ENCODE results near the gene FMN2.

FMN2 gene

GRCh38 chr1:240501115-240501514, 409.4 kb downstream of the FMN2 start:
- TF ChIP-seq ZFX (IDR thresholded peaks at IDR 0.05; ENCODE audit: borderline replicate concordance) (no peak), CTCF (IDR thresholded peaks at IDR 0.05) (no peak)
- no peak overlapping the region for H3K27ac ChIP-seq

GRCh38 chr1:240503036-240503435, 411.4 kb downstream of the FMN2 start:
- no peak overlapping the region for H3K27ac ChIP-seq
- TF ChIP-seq ZFX (IDR thresholded peaks at IDR 0.05; ENCODE audit: borderline replicate concordance) = no peak
- TF ChIP-seq CTCF (IDR thresholded peaks at IDR 0.05) = no peak

- H3K27ac ChIP-seq = no peak overlapping the region
- TF ChIP-seq ZFX (IDR thresholded peaks at IDR 0.05; ENCODE audit: borderline replicate concordance) = no peak
- TF ChIP-seq CTCF (IDR thresholded peaks at IDR 0.05) = no peak
These were observed 411.9 kb downstream of the FMN2 start for GRCh38 chr1:240503558-240503957.

GRCh38 chr1:240506176-240506575, 414.5 kb downstream of the FMN2 start:
- TF ChIP-seq ZFX (IDR thresholded peaks at IDR 0.05; ENCODE audit: borderline replicate concordance) = no peak
- no peak for TF ChIP-seq CTCF (IDR thresholded peaks at IDR 0.05)
- H3K27ac ChIP-seq = no peak overlapping the region

- TF ChIP-seq ZFX (IDR thresholded peaks at IDR 0.05; ENCODE audit: borderline replicate concordance) = no peak
- no peak for TF ChIP-seq CTCF (IDR thresholded peaks at IDR 0.05)
- no peak overlapping the region for H3K27ac ChIP-seq
These were observed 416.5 kb downstream of the FMN2 start for GRCh38 chr1:240508201-240508600.

- H3K27ac ChIP-seq = no peak overlapping the region
- TF ChIP-seq ZFX (IDR thresholded peaks at IDR 0.05; ENCODE audit: borderline replicate concordance) = no peak
These were observed 417.3 kb downstream of the FMN2 start for GRCh38 chr1:240508950-240509349.

- TF ChIP-seq ZFX (IDR thresholded peaks at IDR 0.05; ENCODE audit: borderline replicate concordance) (no peak), CTCF (IDR thresholded peaks at IDR 0.05) (no peak)
- no peak overlapping the region for H3K27ac ChIP-seq
These were observed 420.1 kb downstream of the FMN2 start for GRCh38 chr1:240511789-240512188.

GRCh38 chr1:240515505-240515904, 423.8 kb downstream of the FMN2 start:
- no peak overlapping the region for H3K27ac ChIP-seq
- no peak for TF ChIP-seq CTCF (IDR thresholded peaks at IDR 0.05)
